ENCODE measurements around the gene ZFPM1.
"Not testable (repeated sequence)": the region's sequence is repeated elsewhere in the genome, so short reads cannot be mapped to it uniquely, and the experiment has no call there.

Gene ZFPM1

GRCh38 chr16:88479793-88480760, 27.0 kb downstream of the ZFPM1 start:
- Histone ChIP-seq H3K27me3 (ENCODE audit: control insufficient read depth in 2 of 2, insufficient read depth in 2 of 2, low read length in 2 of 2) (no peaks in the 10 kb centered on the region), H3K9me3 (ENCODE audit: control insufficient read depth in 2 of 2, low read length in 2 of 2) (no peaks in the 10 kb centered on the region), H3K4me3 (ENCODE audit: low read length in 2 of 2) (no peak overlapping the region), H3K9ac (ENCODE audit: low read depth in 1 of 2, low read length in 2 of 2) (no peak overlapping the region), H3K36me3 (ENCODE audit: control insufficient read depth in 2 of 2, insufficient read depth in 2 of 2, low read length in 2 of 2) (no peaks in the 10 kb centered on the region), H3K27ac (ENCODE audit: low read depth in 2 of 2, low read length in 2 of 2) (peak overlapping the region in 1 of 2 donors; percentile 56), H3K4me1 (ENCODE audit: control insufficient read depth in 2 of 2, insufficient read depth in 2 of 2, low read length in 2 of 2) (peaks cover 0 to 3% of the 10 kb centered on the region in 2 donors)

DNA sequence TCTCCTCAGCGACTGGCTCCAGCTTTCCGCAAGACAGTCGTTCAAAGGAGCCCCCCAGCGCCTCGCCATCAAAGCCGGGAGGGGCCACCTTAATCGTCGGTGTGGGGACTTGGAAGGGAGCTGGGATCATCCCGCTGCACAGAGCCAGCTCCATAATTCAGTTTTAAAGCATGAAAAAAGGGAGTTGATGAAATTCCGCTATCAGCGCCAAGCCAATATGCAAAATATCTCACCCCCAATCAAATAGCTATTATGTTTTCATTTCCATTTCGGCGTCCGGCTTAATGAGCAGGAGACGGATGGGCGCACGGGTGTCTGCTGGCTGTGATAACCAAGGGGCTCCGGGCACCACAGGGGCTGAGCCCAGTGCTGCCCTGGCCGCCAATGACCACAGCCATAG, 27.7 kb downstream of the ZFPM1 start:
- Histone ChIP-seq H3K4me1 (ENCODE audit: control insufficient read depth in 2 of 2, insufficient read depth in 2 of 2, low read length in 2 of 2) (peaks cover 0 to 3% of the 10 kb centered on the region in 2 donors), H3K36me3 (ENCODE audit: control insufficient read depth in 2 of 2, insufficient read depth in 2 of 2, low read length in 2 of 2) (no peaks in the 10 kb centered on the region), H3K9me3 (ENCODE audit: control insufficient read depth in 2 of 2, low read length in 2 of 2) (no peaks in the 10 kb centered on the region), H3K9ac (ENCODE audit: low read depth in 1 of 2, low read length in 2 of 2) (no peak overlapping the region), H3K27me3 (ENCODE audit: control insufficient read depth in 2 of 2, insufficient read depth in 2 of 2, low read length in 2 of 2) (no peaks in the 10 kb centered on the region), H3K4me3 (ENCODE audit: low read length in 2 of 2) (no peak overlapping the region), H3K27ac (ENCODE audit: low read depth in 2 of 2, low read length in 2 of 2) (no peak overlapping the region)

DNA sequence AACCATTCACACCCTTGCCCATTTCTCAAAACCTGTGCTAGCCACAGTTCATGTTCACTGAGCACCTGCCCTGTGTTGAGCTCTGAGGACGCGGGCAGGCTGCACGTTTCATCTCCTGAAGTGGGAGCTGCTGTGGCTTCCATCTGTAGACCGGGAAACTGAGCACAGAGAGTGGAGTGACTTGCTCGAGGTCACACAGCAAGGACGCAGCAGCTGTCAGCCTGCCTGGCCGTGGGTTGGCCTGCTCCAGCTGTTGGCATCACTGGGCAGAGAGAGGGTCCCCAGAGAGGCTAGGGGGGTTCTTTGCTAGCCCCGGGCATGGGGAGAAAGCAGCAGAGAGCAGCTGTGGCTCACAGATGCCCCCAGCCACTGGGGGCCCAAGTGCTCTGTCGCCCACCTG, 28.8 kb downstream of the ZFPM1 start:
- Histone ChIP-seq H3K9ac (ENCODE audit: low read depth in 1 of 2, low read length in 2 of 2) (no peak overlapping the region), H3K4me3 (ENCODE audit: low read length in 2 of 2) (no peak overlapping the region), H3K27me3 (ENCODE audit: control insufficient read depth in 2 of 2, insufficient read depth in 2 of 2, low read length in 2 of 2) (no peaks in the 10 kb centered on the region), H3K27ac (ENCODE audit: low read depth in 2 of 2, low read length in 2 of 2) (no peak overlapping the region), H3K9me3 (ENCODE audit: control insufficient read depth in 2 of 2, low read length in 2 of 2) (no peaks in the 10 kb centered on the region), H3K4me1 (ENCODE audit: control insufficient read depth in 2 of 2, insufficient read depth in 2 of 2, low read length in 2 of 2) (peaks cover 0 to 3% of the 10 kb centered on the region in 2 donors), H3K36me3 (ENCODE audit: control insufficient read depth in 2 of 2, insufficient read depth in 2 of 2, low read length in 2 of 2) (no peaks in the 10 kb centered on the region)

DNA sequence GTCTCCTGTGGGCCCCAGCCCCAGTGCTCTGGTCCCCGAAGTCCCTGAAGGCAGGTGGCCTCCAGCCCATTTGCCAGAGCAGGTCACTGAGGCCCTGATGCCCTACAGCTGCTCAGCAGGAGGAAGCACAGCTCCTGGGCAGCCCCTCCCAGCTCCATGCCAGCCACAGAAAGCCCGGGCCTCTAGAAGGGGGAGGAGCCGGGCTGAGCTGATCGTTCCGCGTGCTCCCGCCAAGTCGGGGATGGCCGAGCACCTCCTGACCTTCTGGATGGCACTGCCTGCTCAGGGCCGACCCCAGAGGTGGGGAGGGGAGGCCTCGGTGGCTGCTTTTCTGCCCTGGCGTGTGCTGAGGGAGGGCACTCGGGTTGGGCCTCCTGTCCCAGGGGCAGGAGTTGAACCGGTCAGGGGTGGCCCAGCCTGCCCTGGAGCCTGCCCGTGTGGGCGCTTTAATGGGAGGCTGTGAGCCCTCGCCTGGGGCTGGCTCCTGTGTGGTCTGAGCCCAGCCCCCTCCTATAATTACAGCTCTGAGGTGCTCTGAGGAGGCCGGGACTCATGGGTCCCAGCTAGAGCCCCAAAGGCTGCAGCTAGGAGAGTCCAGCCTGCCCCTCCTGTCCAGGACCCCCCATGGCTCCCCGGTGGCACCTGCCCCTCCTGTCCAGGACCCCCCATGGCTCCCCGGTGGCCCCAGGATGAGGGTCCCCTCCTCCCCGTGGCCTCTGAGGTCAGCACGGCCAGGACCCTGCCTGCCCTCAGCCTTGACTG, 29.7 kb downstream of the ZFPM1 start:
- Histone ChIP-seq H3K9ac (ENCODE audit: low read depth in 1 of 2, low read length in 2 of 2) (no peak overlapping the region), H3K36me3 (ENCODE audit: control insufficient read depth in 2 of 2, insufficient read depth in 2 of 2, low read length in 2 of 2) (no peaks in the 10 kb centered on the region), H3K9me3 (ENCODE audit: control insufficient read depth in 2 of 2, low read length in 2 of 2) (no peaks in the 10 kb centered on the region), H3K27me3 (ENCODE audit: control insufficient read depth in 2 of 2, insufficient read depth in 2 of 2, low read length in 2 of 2) (no peaks in the 10 kb centered on the region), H3K4me3 (ENCODE audit: low read length in 2 of 2) (no peak overlapping the region), H3K27ac (ENCODE audit: low read depth in 2 of 2, low read length in 2 of 2) (no peak overlapping the region), H3K4me1 (ENCODE audit: control insufficient read depth in 2 of 2, insufficient read depth in 2 of 2, low read length in 2 of 2) (peaks cover 7 to 8% of the 10 kb centered on the region in 2 donors)

GRCh38 chr16:88483392-88483641, 30.2 kb downstream of the ZFPM1 start:
- no peak overlapping the region for H3K9ac ChIP-seq (ENCODE audit: low read depth in 1 of 2, low read length in 2 of 2)
- H3K4me3 ChIP-seq (ENCODE audit: low read length in 2 of 2), result no peak overlapping the region
- peaks cover 9 to 10% of the 10 kb centered on the region in 2 donors for H3K4me1 ChIP-seq (ENCODE audit: control insufficient read depth in 2 of 2, insufficient read depth in 2 of 2, low read length in 2 of 2)
- no peaks in the 10 kb centered on the region for H3K9me3 ChIP-seq (ENCODE audit: control insufficient read depth in 2 of 2, low read length in 2 of 2)
- no peaks in the 10 kb centered on the region for H3K27me3 ChIP-seq (ENCODE audit: control insufficient read depth in 2 of 2, insufficient read depth in 2 of 2, low read length in 2 of 2)
- H3K36me3 ChIP-seq (ENCODE audit: control insufficient read depth in 2 of 2, insufficient read depth in 2 of 2, low read length in 2 of 2), result no peaks in the 10 kb centered on the region
- H3K27ac ChIP-seq (ENCODE audit: low read depth in 2 of 2, low read length in 2 of 2), result no peak overlapping the region

- H3K9ac ChIP-seq (ENCODE audit: low read depth in 1 of 2, low read length in 2 of 2), result no peak overlapping the region
- no peaks in the 10 kb centered on the region for H3K9me3 ChIP-seq (ENCODE audit: control insufficient read depth in 2 of 2, low read length in 2 of 2)
- no peak overlapping the region for H3K27ac ChIP-seq (ENCODE audit: low read depth in 2 of 2, low read length in 2 of 2)
- no peak overlapping the region for H3K4me3 ChIP-seq (ENCODE audit: low read length in 2 of 2)
- H3K36me3 ChIP-seq (ENCODE audit: control insufficient read depth in 2 of 2, insufficient read depth in 2 of 2, low read length in 2 of 2), result no peaks in the 10 kb centered on the region
- H3K27me3 ChIP-seq (ENCODE audit: control insufficient read depth in 2 of 2, insufficient read depth in 2 of 2, low read length in 2 of 2), result no peaks in the 10 kb centered on the region
- peaks cover 16 to 23% of the 10 kb centered on the region in 2 donors for H3K4me1 ChIP-seq (ENCODE audit: control insufficient read depth in 2 of 2, insufficient read depth in 2 of 2, low read length in 2 of 2)
Measured at GRCh38 chr16:88484505-88485365, 31.7 kb downstream of the ZFPM1 start.

DNA sequence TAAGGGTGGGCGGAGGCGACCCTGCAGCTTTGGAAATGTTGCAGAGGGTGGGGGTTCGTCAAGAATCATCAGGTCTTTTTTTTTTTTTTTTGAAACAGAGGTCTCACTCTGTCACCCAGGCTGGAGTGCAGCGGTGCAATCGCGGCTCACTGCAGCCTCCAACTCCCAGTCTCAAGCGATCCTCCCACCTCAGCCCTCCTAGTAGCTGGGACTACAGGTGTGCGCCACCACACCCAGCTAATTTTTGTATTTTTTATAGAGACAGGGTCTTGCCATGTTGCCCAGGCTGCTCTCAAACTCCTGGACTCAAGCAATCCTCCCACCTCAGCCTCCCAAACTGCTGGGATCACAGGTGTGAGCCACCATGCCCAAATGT, 32.3 kb downstream of the ZFPM1 start:
- not testable (repeated sequence) for H3K36me3 ChIP-seq (ENCODE audit: control insufficient read depth in 2 of 2, insufficient read depth in 2 of 2, low read length in 2 of 2); H3K9ac ChIP-seq (ENCODE audit: low read depth in 1 of 2, low read length in 2 of 2); H3K9me3 ChIP-seq (ENCODE audit: control insufficient read depth in 2 of 2, low read length in 2 of 2); H3K27me3 ChIP-seq (ENCODE audit: control insufficient read depth in 2 of 2, insufficient read depth in 2 of 2, low read length in 2 of 2); H3K4me3 ChIP-seq (ENCODE audit: low read length in 2 of 2); H3K27ac ChIP-seq (ENCODE audit: low read depth in 2 of 2, low read length in 2 of 2)
- peaks cover 16 to 23% of the 10 kb centered on the region in 2 donors for H3K4me1 ChIP-seq (ENCODE audit: control insufficient read depth in 2 of 2, insufficient read depth in 2 of 2, low read length in 2 of 2)

GRCh38 chr16:88486398-88487123, 33.5 kb downstream of the ZFPM1 start:
- Histone ChIP-seq H3K9me3 (ENCODE audit: control insufficient read depth in 2 of 2, low read length in 2 of 2) (no peaks in the 10 kb centered on the region), H3K9ac (ENCODE audit: low read depth in 1 of 2, low read length in 2 of 2) (no peak overlapping the region), H3K27me3 (ENCODE audit: control insufficient read depth in 2 of 2, insufficient read depth in 2 of 2, low read length in 2 of 2) (no peaks in the 10 kb centered on the region), H3K27ac (ENCODE audit: low read depth in 2 of 2, low read length in 2 of 2) (no peak overlapping the region), H3K36me3 (ENCODE audit: control insufficient read depth in 2 of 2, insufficient read depth in 2 of 2, low read length in 2 of 2) (no peaks in the 10 kb centered on the region), H3K4me1 (ENCODE audit: control insufficient read depth in 2 of 2, insufficient read depth in 2 of 2, low read length in 2 of 2) (peaks cover 16 to 23% of the 10 kb centered on the region in 2 donors), H3K4me3 (ENCODE audit: low read length in 2 of 2) (no peak overlapping the region)

- H3K9me3 ChIP-seq (ENCODE audit: control insufficient read depth in 2 of 2, low read length in 2 of 2), result no peaks in the 10 kb centered on the region
- H3K9ac ChIP-seq (ENCODE audit: low read depth in 1 of 2, low read length in 2 of 2), result no peak overlapping the region
- no peak overlapping the region for H3K27ac ChIP-seq (ENCODE audit: low read depth in 2 of 2, low read length in 2 of 2)
- H3K27me3 ChIP-seq (ENCODE audit: control insufficient read depth in 2 of 2, insufficient read depth in 2 of 2, low read length in 2 of 2), result no peaks in the 10 kb centered on the region
- H3K4me3 ChIP-seq (ENCODE audit: low read length in 2 of 2), result no peak overlapping the region
- H3K4me1 ChIP-seq (ENCODE audit: control insufficient read depth in 2 of 2, insufficient read depth in 2 of 2, low read length in 2 of 2), result peaks cover 16 to 23% of the 10 kb centered on the region in 2 donors
- H3K36me3 ChIP-seq (ENCODE audit: control insufficient read depth in 2 of 2, insufficient read depth in 2 of 2, low read length in 2 of 2), result no peaks in the 10 kb centered on the region
Measured at GRCh38 chr16:88487124-88487432, 34.0 kb downstream of the ZFPM1 start.

All from mucosa of rectum (tissue), 2 donors.